GM12878 (cell line): Measurements from ENCODE around the gene TUBB. TPM values are rescaled to one million over a fixed set of nuclear protein-coding genes. Genes with fewer than 3 reads are reported as not detected.
A peak's percentile ranks its signal among the peaks of the same experiment; 100 is the strongest.

Experiments used
- BHLHE40 ChIP-seq, 2 experiments: fragments of 450-650 bp in 1 of 2; IDR thresholded peaks; 2 replicates each; pipeline ENCODE4 v1.6.1; 2011 to 2017; ENCODE audit warnings: low read depth in 2 of 2, borderline replicate concordance in 1 of 2, improper control_type of control experiment in 1 of 2, low read length in 1 of 2, mild to moderate bottlenecking in 1 of 2
- ESRRA ChIP-seq: IDR thresholded peaks from 2 replicates; pipeline ENCODE4 v1.6.1; 2012; ENCODE audit warnings: mild to moderate bottlenecking, low read length, improper control_type of control experiment
- FOS ChIP-seq: IDR thresholded peaks from 3 replicates; pipeline ENCODE4 v1.6.1; 2011; ENCODE audit warnings: borderline replicate concordance; ENCODE audit not compliant: insufficient read length; ENCODE audit errors: extremely low read depth
- HDAC6 ChIP-seq: fragments of 200-600 bp; sonication (generic); IDR thresholded peaks from one replicate; pipeline ENCODE4 v1.8.0; 2017; ENCODE audit warnings: antibody characterized with exemption; ENCODE audit not compliant: unreplicated experiment
- JUNB ChIP-seq: IDR thresholded peaks from 2 replicates; pipeline ENCODE4 v1.6.1; 2016; ENCODE audit warnings: antibody characterized with exemption, mild to moderate bottlenecking
- JUND ChIP-seq: IDR thresholded peaks from 2 replicates; pipeline ENCODE4 v1.6.1; 2012; ENCODE audit warnings: low read depth, mild to moderate bottlenecking, low read length, improper control_type of control experiment, moderate library complexity
- KDM1A ChIP-seq: fragments of 200-600 bp; sonication (generic); IDR thresholded peaks from 2 replicates; pipeline ENCODE4 v1.6.1; 2016; ENCODE audit warnings: borderline replicate concordance
- MAX ChIP-seq: IDR thresholded peaks from 2 replicates; pipeline ENCODE4 v1.6.1; 2012; ENCODE audit warnings: low read depth, low read length, improper control_type of control experiment
- MEF2A ChIP-seq: IDR thresholded peaks from 2 replicates; pipeline ENCODE4 v1.6.1; 2011; ENCODE audit warnings: low read depth, mild to moderate bottlenecking, low read length, moderate library complexity; ENCODE audit not compliant: insufficient read depth
- MYC ChIP-seq: IDR thresholded peaks from 2 replicates; pipeline ENCODE4 v1.6.1; 2011; ENCODE audit warnings: mild to moderate bottlenecking, low read length, moderate library complexity, inconsistent platforms; ENCODE audit not compliant: insufficient read depth, insufficient replicate concordance, insufficient read length, severe bottlenecking
- NFYA ChIP-seq: IDR thresholded peaks from 2 replicates; pipeline ENCODE4 v1.6.1; 2011; ENCODE audit warnings: low read depth, mild to moderate bottlenecking, low read length, improper control_type of control experiment, borderline replicate concordance
- NR2C1 ChIP-seq: fragments of 450-650 bp; IDR thresholded peaks from 2 replicates; pipeline ENCODE4 v1.6.1; 2017; ENCODE audit warnings: antibody characterized with exemption, mild to moderate bottlenecking, moderate library complexity
- PAX5 ChIP-seq: IDR thresholded peaks from 2 replicates; pipeline ENCODE4 v1.6.1; 2011; ENCODE audit warnings: low read depth, low read length, borderline replicate concordance
- RUNX3 ChIP-seq: IDR thresholded peaks from 2 replicates; pipeline ENCODE4 v1.6.1; 2012; ENCODE audit warnings: low read length, inconsistent platforms
- USF1 ChIP-seq: IDR thresholded peaks from 2 replicates; pipeline ENCODE4 v1.6.1; 2011; ENCODE audit warnings: borderline replicate concordance, low read depth, mild to moderate bottlenecking, moderate library complexity, mixed read lengths, low read length; ENCODE audit not compliant: insufficient read depth; ENCODE audit errors: extremely low read length
- YBX1 ChIP-seq: fragments of 450-650 bp; IDR thresholded peaks from 2 replicates; pipeline ENCODE4 v1.6.1; 2016; ENCODE audit warnings: antibody characterized with exemption
- ZBTB40 ChIP-seq: fragments of 450-650 bp; IDR thresholded peaks from 2 replicates; pipeline ENCODE4 v1.6.1; 2016; ENCODE audit warnings: mild to moderate bottlenecking, moderate library complexity, borderline replicate concordance
- polyA plus RNA-seq, 11 experiments: library from polyadenylated mRNA; depleted of rRNA in 4 of 11; unstranded in 6 of 11; stranded (reverse) in 5 of 11; fragments of >200 nt; fragmentation: Nextera tagmentation in 4 of 11; fragmentation: Illumina TruSeq in 1 of 11; extraction: Ambion mirVana in 4 of 11; extraction: Trizol in 1 of 11; gene quantifications; 1 replicate in 1 of 11; 2 replicates in 10 of 11; pipeline versions ENCODE4 v1.2.1 to v1.2.3, GENCODE V29; 2011 to 2016; ENCODE audit warnings: inconsistent platforms in 2 of 11, missing spikeins in 2 of 11, low read depth in 1 of 11
- total RNA-seq, 4 experiments: library from RNA; depleted of rRNA in 3 of 4; stranded (reverse); fragments of >200 nt in 3 of 4; fragmentation: Illumina TruSeq in 1 of 4; extraction: Trizol in 1 of 4; gene quantifications; 2 replicates each; pipeline versions ENCODE4 v1.2.1 to v1.2.3, GENCODE V29; 2013 to 2021
- TF ChIP-seq, protein P1 (sequence below): fragments of 450-650 bp; IDR thresholded peaks from 2 replicates; pipeline ENCODE4 v1.6.1; 2017; ENCODE audit warnings: mild to moderate bottlenecking, low read depth, inconsistent platforms; ENCODE audit not compliant: poor library complexity, severe bottlenecking

The TUBB gene
- total and polyA plus RNA-seq, 10 of the 15 experiments (the other 5 are each of a cell fraction or from before 2014, with no cell fraction given) = 1,039 to 3,052 (median 1,656) TPM

- TF ChIP-seq ZBTB40 (no peak), RUNX3 (no peak), HDAC6 (no peak), FOS (no peak), YBX1 (no peak), NFYA (no peak), MAX (peak; percentile 97), MYC (no peak), NR2C1 (peak; percentile 29; the same call in 1 of the 2 replicates), USF1 (peak; percentile 98), PAX5 (0 out of 2 replicates have a peak, but pooled peaks have one; percentile 29), KDM1A (no peak), ESRRA (0 out of 2 replicates have a peak, but pooled peaks have one; percentile 33), JUNB (no peak), BHLHE40 (IDR thresholded peaks at IDR 0.05; ENCODE audit: borderline replicate concordance in 1 of 2, low read depth in 2 of 2, low read length in 1 of 2) (peak; percentile 89 to 97), MEF2A (no peak), JUND (no peak)
- TF ChIP-seq, protein P1, sequence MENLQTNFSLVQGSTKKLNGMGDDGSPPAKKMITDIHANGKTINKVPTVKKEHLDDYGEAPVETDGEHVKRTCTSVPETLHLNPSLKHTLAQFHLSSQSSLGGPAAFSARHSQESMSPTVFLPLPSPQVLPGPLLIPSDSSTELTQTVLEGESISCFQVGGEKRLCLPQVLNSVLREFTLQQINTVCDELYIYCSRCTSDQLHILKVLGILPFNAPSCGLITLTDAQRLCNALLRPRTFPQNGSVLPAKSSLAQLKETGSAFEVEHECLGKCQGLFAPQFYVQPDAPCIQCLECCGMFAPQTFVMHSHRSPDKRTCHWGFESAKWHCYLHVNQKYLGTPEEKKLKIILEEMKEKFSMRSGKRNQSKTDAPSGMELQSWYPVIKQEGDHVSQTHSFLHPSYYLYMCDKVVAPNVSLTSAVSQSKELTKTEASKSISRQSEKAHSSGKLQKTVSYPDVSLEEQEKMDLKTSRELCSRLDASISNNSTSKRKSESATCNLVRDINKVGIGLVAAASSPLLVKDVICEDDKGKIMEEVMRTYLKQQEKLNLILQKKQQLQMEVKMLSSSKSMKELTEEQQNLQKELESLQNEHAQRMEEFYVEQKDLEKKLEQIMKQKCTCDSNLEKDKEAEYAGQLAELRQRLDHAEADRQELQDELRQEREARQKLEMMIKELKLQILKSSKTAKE = no peak
Measured at GRCh38 chr6:30721198-30722024, 1.3 kb downstream of the TUBB start (continued).
